Skeletal muscle satellite cell (primary cell): ENCODE results near the gene ANKRD6.

ENCODE experiments used
- H3K27me3 ChIP-seq: 2 replicates; pipeline ENCODE4 v1.7.0; 2013; ENCODE audit warnings: low read length; ENCODE audit not compliant: control insufficient read depth, insufficient read depth
- H3K36me3 ChIP-seq: 2 replicates; pipeline ENCODE4 v1.7.0; 2013; ENCODE audit warnings: mild to moderate bottlenecking, control low read depth, low read length; ENCODE audit not compliant: insufficient read depth
- H3K4me1 ChIP-seq: 2 replicates; pipeline ENCODE4 v1.7.0; 2013; ENCODE audit warnings: low read length; ENCODE audit not compliant: control insufficient read depth, insufficient read depth
- H3K4me2 ChIP-seq: 2 replicates; pipeline ENCODE4 v1.7.0; 2013; ENCODE audit warnings: mild to moderate bottlenecking, low read length
- H3K4me3 ChIP-seq: 2 replicates; pipeline ENCODE4 v1.7.0; 2013; ENCODE audit warnings: low read length
- H3K9ac ChIP-seq: 2 replicates; pipeline ENCODE4 v1.7.0; 2013; ENCODE audit warnings: mild to moderate bottlenecking, low read depth, low read length, moderate library complexity
- H3K9me3 ChIP-seq: replicated peaks from 2 replicates; pipeline ENCODE4 v1.7.0; 2013; ENCODE audit warnings: mild to moderate bottlenecking, control low read depth, low read length

The ANKRD6 gene

GRCh38 chr6:89591745-89592144, 158.8 kb downstream of the ANKRD6 start:
- Histone ChIP-seq H3K27me3 (peaks cover 6% of the 10 kb centered on the region), H3K9ac (no peak overlapping the region), H3K9me3 (no peaks in the 10 kb centered on the region), H3K4me3 (no peak overlapping the region), H3K4me2 (no peak overlapping the region), H3K4me1 (no peaks in the 10 kb centered on the region), H3K36me3 (no peaks in the 10 kb centered on the region)

- Histone ChIP-seq H3K4me3 (no peak overlapping the region), H3K36me3 (no peaks in the 10 kb centered on the region), H3K9ac (no peak overlapping the region), H3K4me1 (no peaks in the 10 kb centered on the region), H3K4me2 (no peak overlapping the region), H3K27me3 (peaks cover 6% of the 10 kb centered on the region), H3K9me3 (no peaks in the 10 kb centered on the region)
These were observed 163.1 kb downstream of the ANKRD6 start for GRCh38 chr6:89596056-89596455.

- H3K4me2 ChIP-seq, result no peak overlapping the region
- H3K4me1 ChIP-seq, result no peaks in the 10 kb centered on the region
- H3K4me3 ChIP-seq, result no peak overlapping the region
- H3K9ac ChIP-seq, result no peak overlapping the region
- peaks cover 6% of the 10 kb centered on the region for H3K27me3 ChIP-seq
- no peaks in the 10 kb centered on the region for H3K36me3 ChIP-seq
- no peaks in the 10 kb centered on the region for H3K9me3 ChIP-seq
These were observed 163.5 kb downstream of the ANKRD6 start for GRCh38 chr6:89596484-89596883.

GRCh38 chr6:89597372-89597771, 164.4 kb downstream of the ANKRD6 start:
- H3K36me3 ChIP-seq, result no peaks in the 10 kb centered on the region
- no peak overlapping the region for H3K4me3 ChIP-seq
- H3K4me1 ChIP-seq, result no peaks in the 10 kb centered on the region
- H3K9ac ChIP-seq, result no peak overlapping the region
- no peak overlapping the region for H3K4me2 ChIP-seq
- H3K27me3 ChIP-seq, result peaks cover 6% of the 10 kb centered on the region
- no peaks in the 10 kb centered on the region for H3K9me3 ChIP-seq

- H3K9ac ChIP-seq, result no peak overlapping the region
- no peak overlapping the region for H3K4me3 ChIP-seq
- H3K36me3 ChIP-seq, result no peaks in the 10 kb centered on the region
- H3K9me3 ChIP-seq, result no peaks in the 10 kb centered on the region
- peaks cover 10% of the 10 kb centered on the region for H3K27me3 ChIP-seq
- no peak overlapping the region for H3K4me2 ChIP-seq
- H3K4me1 ChIP-seq, result no peaks in the 10 kb centered on the region
These were observed 165.0 kb downstream of the ANKRD6 start for GRCh38 chr6:89597988-89598387.

GRCh38 chr6:89599727-89600126, 166.8 kb downstream of the ANKRD6 start:
- Histone ChIP-seq H3K4me2 (no peak overlapping the region), H3K9ac (no peak overlapping the region), H3K27me3 (peaks cover 7% of the 10 kb centered on the region), H3K9me3 (no peaks in the 10 kb centered on the region), H3K36me3 (no peaks in the 10 kb centered on the region), H3K4me3 (no peak overlapping the region), H3K4me1 (no peaks in the 10 kb centered on the region)

GRCh38 chr6:89602166-89602565, 169.2 kb downstream of the ANKRD6 start:
- Histone ChIP-seq H3K9me3 (no peaks in the 10 kb centered on the region), H3K4me1 (no peaks in the 10 kb centered on the region), H3K27me3 (peaks cover 3% of the 10 kb centered on the region), H3K4me2 (no peak overlapping the region), H3K36me3 (no peaks in the 10 kb centered on the region), H3K4me3 (no peak overlapping the region), H3K9ac (no peak overlapping the region)

- no peak overlapping the region for H3K9ac ChIP-seq
- H3K9me3 ChIP-seq, result no peaks in the 10 kb centered on the region
- H3K4me3 ChIP-seq, result no peak overlapping the region
- peaks cover 3% of the 10 kb centered on the region for H3K27me3 ChIP-seq
- H3K4me1 ChIP-seq, result no peaks in the 10 kb centered on the region
- H3K36me3 ChIP-seq, result no peaks in the 10 kb centered on the region
- H3K4me2 ChIP-seq, result no peak overlapping the region
These were observed 171.7 kb downstream of the ANKRD6 start for GRCh38 chr6:89604653-89605052.

- Histone ChIP-seq H3K27me3 (peaks cover 3% of the 10 kb centered on the region), H3K9ac (no peak overlapping the region), H3K4me2 (no peak overlapping the region), H3K36me3 (no peaks in the 10 kb centered on the region), H3K4me1 (no peaks in the 10 kb centered on the region), H3K9me3 (no peaks in the 10 kb centered on the region), H3K4me3 (no peak overlapping the region)
These were observed 172.9 kb downstream of the ANKRD6 start for GRCh38 chr6:89605861-89606260.

- Histone ChIP-seq H3K9ac (no peak overlapping the region), H3K4me2 (no peak overlapping the region), H3K4me3 (no peak overlapping the region), H3K9me3 (no peaks in the 10 kb centered on the region), H3K4me1 (no peaks in the 10 kb centered on the region), H3K36me3 (no peaks in the 10 kb centered on the region), H3K27me3 (no peaks in the 10 kb centered on the region)
These were observed 177.2 kb downstream of the ANKRD6 start for GRCh38 chr6:89610149-89610642.

GRCh38 chr6:89611666-89612065, 178.7 kb downstream of the ANKRD6 start:
- no peaks in the 10 kb centered on the region for H3K4me1 ChIP-seq
- H3K9me3 ChIP-seq, result no peaks in the 10 kb centered on the region
- no peaks in the 10 kb centered on the region for H3K36me3 ChIP-seq
- H3K27me3 ChIP-seq, result no peaks in the 10 kb centered on the region
- no peak overlapping the region for H3K4me2 ChIP-seq
- H3K9ac ChIP-seq, result no peak overlapping the region
- H3K4me3 ChIP-seq, result no peak overlapping the region

- H3K4me1 ChIP-seq, result no peaks in the 10 kb centered on the region
- H3K27me3 ChIP-seq, result no peaks in the 10 kb centered on the region
- H3K9me3 ChIP-seq, result no peaks in the 10 kb centered on the region
- H3K9ac ChIP-seq, result no peak overlapping the region
- H3K36me3 ChIP-seq, result no peaks in the 10 kb centered on the region
- H3K4me3 ChIP-seq, result no peak overlapping the region
- no peak overlapping the region for H3K4me2 ChIP-seq
These were observed 179.2 kb downstream of the ANKRD6 start for GRCh38 chr6:89612121-89612520.
